GM18951 (cell line): ENCODE data around the gene CARD14.

Experiments used
- POLR2A ChIP-seq: IDR thresholded peaks from 4 replicates; pipeline ENCODE4 v1.6.1; 2011; ENCODE audit warnings: mild to moderate bottlenecking; ENCODE audit not compliant: insufficient read length, insufficient read depth; ENCODE audit errors: extremely low read depth
- in situ Hi-C: fragments of 300-500 bp; cut with MboI; formaldehyde crosslinking; loops from one replicate; pipeline ENCODE4 v1.12.0; 2022; ENCODE audit warnings: low sequenced_read_pairs, mixed read lengths, inconsistent platforms; ENCODE audit not compliant: unreplicated experiment

Gene CARD14

DNA sequence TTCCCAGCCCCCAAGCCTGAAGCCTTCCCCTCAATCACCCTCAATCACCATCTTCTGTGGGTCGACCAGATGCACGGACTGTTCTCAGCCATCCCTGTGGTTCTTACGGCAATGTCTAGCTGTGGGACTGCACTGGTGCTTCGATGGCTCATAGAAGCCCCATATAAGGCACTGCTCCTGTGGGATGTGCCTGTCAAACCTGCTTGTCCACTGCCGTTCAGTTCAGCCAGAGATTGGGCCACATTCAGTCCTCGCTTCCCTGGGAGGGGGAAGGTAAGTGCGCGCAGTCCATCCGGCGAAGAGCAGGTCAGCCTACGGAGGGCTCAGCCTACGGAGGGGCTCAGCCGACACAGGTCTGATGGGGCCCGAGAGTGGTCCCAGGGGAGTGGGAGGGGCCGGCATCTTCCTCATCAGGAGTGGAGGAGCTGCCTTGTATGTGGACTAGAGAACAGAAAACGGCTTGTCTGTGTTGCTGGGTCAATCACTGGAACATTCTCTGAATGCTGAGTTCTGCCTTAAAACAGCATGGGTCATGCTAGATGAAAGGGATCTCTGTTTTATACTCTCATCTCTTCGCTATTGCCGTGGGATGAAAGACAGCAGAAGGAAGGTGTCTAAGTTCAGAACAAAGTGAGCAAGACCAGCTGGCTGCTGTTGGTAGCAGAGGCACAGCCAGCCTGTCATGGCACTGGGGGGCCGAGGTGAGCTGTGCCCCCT is at the start of gene CARD14:
TSS of gene CARD14 (plus strand) at position 247 of the 717 bp plus-strand sequence. CDS start 11,409 bp downstream, outside the sequence.
- in situ Hi-C loops, result no loop called here
- no peak for TF ChIP-seq POLR2A

DNA sequence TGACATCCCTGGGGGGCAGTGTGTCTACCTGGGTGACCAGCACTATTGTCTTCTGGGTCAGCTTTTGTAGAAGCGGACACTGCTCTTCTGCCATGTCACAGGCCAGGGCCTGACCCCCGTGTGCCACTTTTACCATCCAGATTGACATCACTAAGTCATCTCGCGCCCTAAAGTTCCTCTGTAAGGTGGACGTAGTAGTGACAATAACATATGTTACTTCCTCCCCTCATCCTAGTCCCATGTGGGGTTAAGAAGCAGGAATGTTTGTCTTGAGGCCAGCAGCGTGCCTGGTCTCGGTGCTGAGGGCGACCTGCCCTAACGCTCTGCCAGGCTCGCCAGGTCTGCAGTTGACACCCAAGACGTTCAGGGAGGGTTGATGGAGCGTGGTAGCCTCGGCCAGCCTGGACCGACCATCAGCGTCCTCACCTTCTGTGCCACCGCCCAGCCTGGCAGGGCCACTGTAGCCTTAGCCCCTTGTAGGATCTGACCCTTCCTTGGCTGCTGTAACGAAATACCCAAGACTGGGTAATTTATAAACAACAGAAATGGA is 47.7 kb upstream of the CARD14 start:
- TF ChIP-seq POLR2A, result no peak
- in situ Hi-C loops, result no loop called here

DNA sequence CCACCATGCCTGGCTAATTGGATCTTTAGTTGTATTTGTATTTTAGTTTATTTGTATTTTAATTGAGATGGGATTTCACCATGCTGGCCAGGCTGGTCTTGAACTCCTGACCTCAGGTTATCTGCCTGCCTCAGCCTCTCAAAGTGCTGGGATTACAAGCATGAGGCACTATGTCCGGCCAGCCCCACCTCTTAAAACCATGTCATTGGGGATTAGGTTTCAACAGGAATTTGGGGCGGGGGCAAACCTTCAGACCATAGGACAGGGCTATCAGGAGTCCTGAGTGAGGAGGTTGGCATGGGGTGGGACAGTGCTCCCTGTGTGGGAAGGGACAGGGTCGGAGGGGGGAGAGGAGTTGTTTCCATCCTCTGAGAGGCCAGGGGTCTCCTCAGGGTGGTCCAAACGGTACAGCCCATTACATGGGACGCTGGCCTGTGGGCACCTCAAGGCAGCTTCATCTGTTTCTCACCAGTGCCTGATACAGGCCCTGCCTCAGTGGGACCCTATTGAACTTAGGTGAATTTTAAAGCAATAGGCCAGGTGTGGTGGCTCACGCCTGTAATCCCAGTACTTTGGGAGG is 46.8 kb upstream of the CARD14 start:
- TF ChIP-seq POLR2A, result no peak
- in situ Hi-C loops, result no loop called here

DNA sequence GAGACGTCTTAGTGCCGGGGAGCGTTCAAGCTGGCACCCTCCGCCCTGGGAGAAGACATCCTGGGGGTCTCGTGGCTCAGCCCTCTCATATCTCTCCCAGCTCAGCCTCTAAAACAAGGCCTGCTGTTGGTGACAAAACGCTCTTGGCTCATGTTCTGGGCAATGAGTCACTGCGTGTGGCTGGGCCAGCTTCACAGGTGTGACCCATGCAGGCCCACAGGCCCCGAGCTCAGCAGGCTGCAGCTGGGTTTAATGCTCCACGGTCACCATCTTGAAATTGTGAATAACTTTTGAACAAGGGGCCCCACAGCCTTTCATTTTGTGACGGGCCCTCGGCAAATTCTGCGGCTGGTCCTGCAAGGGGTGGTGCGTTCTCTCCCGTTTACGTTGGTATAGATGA is 46.0 kb upstream of the CARD14 start:
- no peak for TF ChIP-seq POLR2A
- in situ Hi-C loops, result no loop called here

DNA sequence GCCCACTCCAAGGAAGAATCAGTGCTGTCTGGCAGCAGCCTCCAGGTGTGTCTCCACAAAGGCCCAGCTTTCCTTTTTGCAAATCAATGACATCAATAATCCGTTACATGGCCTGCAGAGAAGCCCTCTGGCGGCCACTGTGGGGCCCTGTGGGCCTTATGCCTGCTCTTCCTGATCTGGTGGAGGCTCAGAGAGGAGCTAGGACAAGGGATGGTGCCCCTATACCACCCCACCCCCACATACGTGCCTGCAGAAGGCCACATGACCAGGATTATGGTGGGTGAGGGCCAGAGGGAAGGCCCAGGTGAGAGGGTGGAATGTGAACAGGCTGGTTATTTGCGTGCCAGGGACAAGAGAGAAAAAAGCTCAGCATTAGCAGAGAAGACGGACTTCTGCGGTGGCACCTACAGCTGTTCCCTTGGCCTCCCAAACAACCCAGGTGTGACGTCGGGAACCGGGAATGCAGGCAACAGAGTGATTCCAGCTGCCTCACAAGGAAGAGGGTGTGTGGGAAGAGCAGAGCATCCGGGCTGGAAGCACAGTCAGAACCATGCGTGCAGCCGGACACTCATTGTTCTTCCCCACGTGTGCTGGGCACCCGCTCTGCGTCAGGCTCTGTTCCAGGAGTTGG is 45.4 kb upstream of the CARD14 start:
- TF ChIP-seq POLR2A, result no peak
- in situ Hi-C loops, result no loop called here

DNA sequence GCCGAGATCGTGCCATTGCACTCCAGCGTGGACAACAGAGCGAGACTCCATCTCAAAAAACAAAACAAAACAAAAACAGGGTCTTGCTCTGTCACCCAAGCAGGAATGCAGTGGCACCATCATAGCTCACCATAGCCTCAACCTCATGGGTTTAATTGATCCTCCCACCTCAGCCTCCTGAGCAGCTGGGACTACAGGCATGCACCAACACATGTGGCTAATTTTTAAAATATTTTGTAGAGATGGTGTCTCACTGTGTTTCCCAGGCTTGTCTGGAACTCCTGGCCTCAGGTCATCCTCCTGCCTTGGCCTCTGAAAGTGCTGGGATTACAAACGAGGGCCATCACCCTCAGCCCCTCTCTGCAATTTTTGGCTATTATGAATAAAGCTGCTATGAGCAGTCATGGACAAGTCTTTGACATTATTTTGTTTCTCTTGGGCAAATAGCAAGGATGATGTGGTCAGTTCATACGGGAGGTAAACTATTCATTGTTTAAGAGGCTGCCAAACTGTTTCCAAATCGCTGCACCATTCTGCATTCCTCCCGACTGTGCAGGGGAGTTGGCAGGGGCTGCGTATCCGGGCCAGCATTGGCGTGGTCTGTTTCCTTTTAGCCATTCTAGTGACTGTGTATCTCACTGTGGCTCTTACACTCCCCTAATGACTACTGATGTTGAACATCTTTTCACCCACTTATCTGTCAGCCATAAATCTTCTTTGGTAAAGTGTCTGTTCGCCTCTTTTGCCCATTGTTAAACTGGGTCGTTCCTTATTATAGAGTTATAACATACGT is 44.0 kb upstream of the CARD14 start:
- TF ChIP-seq POLR2A, result no peak
- in situ Hi-C loops, result no loop called here

DNA sequence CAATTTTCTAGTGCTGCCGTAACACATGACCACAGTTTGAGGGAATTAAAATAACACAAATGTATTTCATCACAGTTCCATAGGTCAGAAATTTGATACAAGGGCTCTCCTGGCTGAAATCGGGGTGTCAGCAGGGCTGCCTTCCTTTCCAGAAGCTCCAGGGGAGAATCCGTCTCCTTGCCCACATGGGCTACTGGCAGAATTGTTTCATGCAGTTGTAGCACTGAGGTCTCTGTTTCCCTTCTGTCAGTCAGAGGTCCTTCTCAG is 43.4 kb upstream of the CARD14 start:
- in situ Hi-C loops, result no loop called here

DNA sequence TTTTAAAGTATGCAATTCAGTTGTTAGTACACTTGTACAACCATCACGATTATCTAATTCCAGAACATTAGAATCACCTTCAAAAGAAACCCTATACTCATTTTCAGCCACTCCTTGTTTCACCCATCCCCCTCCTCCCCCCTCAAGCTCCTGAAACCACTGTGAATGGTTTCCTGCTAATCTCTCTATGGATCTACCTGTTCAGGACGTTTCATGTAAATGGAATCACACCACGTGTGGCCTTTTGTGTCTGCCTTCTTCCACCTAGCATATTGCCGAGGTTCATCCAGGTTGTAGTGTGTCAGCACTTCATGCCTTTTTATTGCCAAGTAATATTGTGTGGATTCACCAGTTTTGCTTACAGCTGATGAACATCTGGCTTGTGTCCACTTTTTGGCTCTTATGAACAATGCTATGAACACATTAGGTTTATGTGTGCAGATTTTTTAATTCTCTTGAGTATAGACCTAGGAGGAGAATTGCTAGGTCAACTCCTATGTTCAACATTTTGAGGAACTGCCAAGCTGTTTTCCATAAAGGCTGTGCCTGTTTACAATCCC is 40.7 kb upstream of the CARD14 start:
- in situ Hi-C loops, result no loop called here
- TF ChIP-seq POLR2A, result no peak

More for the DNA sequence above, 43.4 kb upstream of the CARD14 start:
- no peak for TF ChIP-seq POLR2A

DNA sequence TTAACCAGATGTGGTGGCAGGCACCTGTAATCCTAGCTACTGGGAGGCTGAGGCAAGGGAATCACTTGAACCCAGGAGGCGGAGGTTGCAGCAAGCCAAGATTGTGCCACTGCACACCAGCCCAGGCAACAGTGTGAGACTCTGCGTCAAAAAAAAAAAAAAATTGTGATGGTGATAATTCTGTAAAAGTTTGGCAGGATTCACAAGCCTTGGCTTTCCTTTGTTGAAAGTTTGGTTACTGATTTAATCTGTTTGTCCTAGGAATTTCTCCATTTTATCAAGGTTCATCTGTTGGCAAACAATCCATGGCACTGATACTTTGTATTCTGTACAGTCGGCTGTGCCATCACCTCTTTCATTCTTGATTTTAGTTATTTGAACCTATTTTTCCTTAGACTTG is 38.8 kb upstream of the CARD14 start:
- in situ Hi-C loops, result no loop called here
- TF ChIP-seq POLR2A, result no peak

GRCh38 chr17:80132906-80133625 is 36.8 kb upstream of the CARD14 start:
- in situ Hi-C loops, result no loop called here
- no peak for TF ChIP-seq POLR2A

- no peak for TF ChIP-seq POLR2A
- in situ Hi-C loops, result no loop called here
Measured at GRCh38 chr17:80133626-80133970, 36.2 kb upstream of the CARD14 start.

- in situ Hi-C loops, result no loop called here
- TF ChIP-seq POLR2A, result no peak
Measured at GRCh38 chr17:80137131-80137530, 32.7 kb upstream of the CARD14 start.

- in situ Hi-C loops, result no loop called here
- no peak for TF ChIP-seq POLR2A
Measured at GRCh38 chr17:80138856-80139426, 30.9 kb upstream of the CARD14 start.
